Smooth muscle cell (in vitro differentiated cells): ENCODE data around the gene CYP2B6. TPM values are rescaled to one million over a fixed set of nuclear protein-coding genes. Genes with fewer than 3 reads are reported as not detected.

Experiments
- DNase-seq: peaks from one replicate; lab custom pipeline; 2025; ENCODE audit not compliant: unreplicated experiment; lab: John Stamatoyannopoulos, UW
- H2AFZ ChIP-seq: fragments of 200-600 bp; sonication (generic); 2 replicates; pipeline ENCODE4 v1.6.0; 2016; ENCODE audit warnings: antibody characterized with exemption, low read depth, mild to moderate bottlenecking
- H3F3A ChIP-seq: fragments of 200-600 bp; sonication (generic); 2 replicates; pipeline ENCODE4 v1.6.0; 2017; ENCODE audit warnings: antibody characterized with exemption, low read depth
- H3K27ac ChIP-seq: fragments of 200-600 bp; sonication (generic); 2 replicates; pipeline ENCODE4 v1.5.1; 2016; ENCODE audit warnings: low read depth, mild to moderate bottlenecking
- H3K27me3 ChIP-seq: fragments of 200-600 bp; sonication (generic); 2 replicates; pipeline ENCODE4 v1.6.1; 2016; ENCODE audit warnings: low read depth, mild to moderate bottlenecking
- H3K36me3 ChIP-seq: fragments of 200-600 bp; sonication (generic); 2 replicates; pipeline ENCODE4 v1.5.1; 2016; ENCODE audit warnings: low read depth
- H3K4me1 ChIP-seq: fragments of 200-600 bp; sonication (generic); 2 replicates; pipeline ENCODE4 v1.5.1; 2016; ENCODE audit warnings: low read depth
- H3K4me2 ChIP-seq: fragments of 200-600 bp; sonication (generic); 2 replicates; pipeline ENCODE4 v1.6.0; 2016; ENCODE audit warnings: mild to moderate bottlenecking
- H3K4me3 ChIP-seq: fragments of 200-600 bp; sonication (generic); 2 replicates; pipeline ENCODE4 v1.5.1; 2016; ENCODE audit warnings: mild to moderate bottlenecking
- H3K79me2 ChIP-seq: fragments of 200-600 bp; sonication (generic); 2 replicates; pipeline ENCODE4 v1.6.0; 2016; ENCODE audit warnings: low read depth, mild to moderate bottlenecking
- H3K9ac ChIP-seq: fragments of 200-600 bp; sonication (generic); 2 replicates; pipeline ENCODE4 v1.6.0; 2016; ENCODE audit warnings: low read depth
- H3K9me3 ChIP-seq: fragments of 200-600 bp; sonication (generic); replicated peaks from 2 replicates; pipeline ENCODE4 v1.5.1; 2016; ENCODE audit warnings: low read depth
- H4K20me1 ChIP-seq: fragments of 200-600 bp; sonication (generic); 2 replicates; pipeline ENCODE4 v1.6.0; 2016; ENCODE audit warnings: low read depth
- WGBS: methylation state at CpG from one replicate; pipeline ENCODE4 v1.1.7; 2016; ENCODE audit warnings: low lambda C conversion rate; 5-methylcytosine and 5-hydroxymethylcytosine counted together
- polyA plus RNA-seq: library from polyadenylated mRNA; unstranded; fragments of >200 nt; fragmentation: Nextera tagmentation; extraction: Ambion mirVana; gene quantifications from 2 replicates; pipeline ENCODE4 v1.2.1, GENCODE V29; 2016
- total RNA-seq: library from RNA; depleted of rRNA; stranded (reverse); fragments of >200 nt; gene quantifications from 2 replicates; pipeline ENCODE4 v1.2.3, GENCODE V29; 2014
- TF ChIP-seq, protein P1 (sequence below): fragments of 200-600 bp; sonication (generic); IDR thresholded peaks from 2 replicates; pipeline ENCODE4 v1.5.1; 2017; ENCODE audit warnings: borderline replicate concordance, mild to moderate bottlenecking, antibody characterized with exemption; ENCODE audit not compliant: insufficient read depth, poor library complexity, severe bottlenecking

Gene CYP2B6
- total RNA-seq (not detected in 2 replicates), polyA plus RNA-seq (not detected in 2 replicates)

GRCh38 chr19:40990972-40991381, at the start of gene CYP2B6:
CYP2B6 (plus strand) TSS chr19:40991282; CDS start chr19:40991306, 24 bp downstream.
- no peak within 1 kb of the TSS for H3K27ac ChIP-seq
- H3K79me2 ChIP-seq = no peaks in the 10 kb centered on the region
- no peak within 1 kb of the TSS for H3K9ac ChIP-seq
- no peaks in the 10 kb centered on the region for H3K27me3 ChIP-seq
- no peaks in the 10 kb centered on the region for H4K20me1 ChIP-seq
- H3F3A ChIP-seq = no peaks in the 10 kb centered on the region
- TF ChIP-seq, protein P1, sequence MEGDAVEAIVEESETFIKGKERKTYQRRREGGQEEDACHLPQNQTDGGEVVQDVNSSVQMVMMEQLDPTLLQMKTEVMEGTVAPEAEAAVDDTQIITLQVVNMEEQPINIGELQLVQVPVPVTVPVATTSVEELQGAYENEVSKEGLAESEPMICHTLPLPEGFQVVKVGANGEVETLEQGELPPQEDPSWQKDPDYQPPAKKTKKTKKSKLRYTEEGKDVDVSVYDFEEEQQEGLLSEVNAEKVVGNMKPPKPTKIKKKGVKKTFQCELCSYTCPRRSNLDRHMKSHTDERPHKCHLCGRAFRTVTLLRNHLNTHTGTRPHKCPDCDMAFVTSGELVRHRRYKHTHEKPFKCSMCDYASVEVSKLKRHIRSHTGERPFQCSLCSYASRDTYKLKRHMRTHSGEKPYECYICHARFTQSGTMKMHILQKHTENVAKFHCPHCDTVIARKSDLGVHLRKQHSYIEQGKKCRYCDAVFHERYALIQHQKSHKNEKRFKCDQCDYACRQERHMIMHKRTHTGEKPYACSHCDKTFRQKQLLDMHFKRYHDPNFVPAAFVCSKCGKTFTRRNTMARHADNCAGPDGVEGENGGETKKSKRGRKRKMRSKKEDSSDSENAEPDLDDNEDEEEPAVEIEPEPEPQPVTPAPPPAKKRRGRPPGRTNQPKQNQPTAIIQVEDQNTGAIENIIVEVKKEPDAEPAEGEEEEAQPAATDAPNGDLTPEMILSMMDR = no peak
- no peaks in the 10 kb centered on the region for H3K36me3 ChIP-seq
- H2AFZ ChIP-seq = no peak within 1 kb of the TSS
- WGBS = 100% methylated on average over 2 of the region's 2 CpGs
- no peak for DNase-seq
- H3K4me2 ChIP-seq = no peak within 1 kb of the TSS
- H3K9me3 ChIP-seq = no peaks in the 10 kb centered on the region
- H3K4me1 ChIP-seq = no peaks in the 10 kb centered on the region
- H3K4me3 ChIP-seq = no peak within 1 kb of the TSS

DNA sequence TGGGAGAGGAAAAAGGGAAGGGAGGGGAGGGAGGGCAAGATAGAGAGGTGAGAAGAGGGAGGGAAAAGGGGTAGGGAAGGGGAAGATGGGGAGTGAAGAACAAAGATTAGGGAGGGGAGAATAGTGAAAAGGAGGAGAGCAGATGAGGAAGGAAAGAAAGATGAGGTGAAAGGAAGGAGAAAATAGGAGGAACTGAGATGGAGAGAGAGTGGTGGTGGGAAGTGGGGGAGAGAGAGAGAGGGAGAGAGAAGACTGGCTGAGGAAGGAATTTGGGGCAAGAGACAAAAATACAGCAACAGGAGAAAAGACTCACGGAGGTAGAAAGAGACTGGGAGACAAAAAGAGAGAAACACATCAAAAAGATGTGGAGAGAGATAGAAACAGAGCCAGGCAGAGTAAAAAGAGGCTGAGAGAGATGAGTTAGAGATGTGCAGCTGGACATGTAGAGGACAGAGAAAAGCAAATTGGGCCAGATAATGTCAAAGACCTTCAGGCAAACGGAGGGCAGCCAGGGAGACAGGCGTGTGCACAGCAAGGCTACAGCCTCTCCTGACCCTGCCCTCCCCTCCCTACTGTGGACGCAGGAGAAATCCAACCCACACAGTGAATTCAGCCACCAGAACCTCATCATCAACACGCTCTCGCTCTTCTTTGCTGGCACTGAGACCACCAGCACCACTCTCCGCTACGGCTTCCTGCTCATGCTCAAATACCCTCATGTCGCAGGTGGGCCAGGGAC, 49.4 kb upstream of the CYP2B6 start:
- Histone ChIP-seq H3K27me3 (no peaks in the 10 kb centered on the region), H3K9me3 (no peaks in the 10 kb centered on the region), H3F3A (no peaks in the 10 kb centered on the region), H3K4me2 (no peak overlapping the region), H3K79me2 (no peaks in the 10 kb centered on the region), H2AFZ (no peak overlapping the region), H3K9ac (no peak overlapping the region), H3K27ac (no peak overlapping the region), H3K36me3 (no peaks in the 10 kb centered on the region), H4K20me1 (no peaks in the 10 kb centered on the region), H3K4me1 (no peaks in the 10 kb centered on the region), H3K4me3 (no peak overlapping the region)
- TF ChIP-seq, protein P1 = no peak
- no peak for DNase-seq
- WGBS = 92% methylated on average over 9 of the region's 9 CpGs

- H3F3A ChIP-seq = no peaks in the 10 kb centered on the region
- H3K27ac ChIP-seq = no peak overlapping the region
- H4K20me1 ChIP-seq = no peaks in the 10 kb centered on the region
- no peak for DNase-seq
- H3K9me3 ChIP-seq = no peaks in the 10 kb centered on the region
- H3K4me3 ChIP-seq = no peak overlapping the region
- no peak overlapping the region for H3K9ac ChIP-seq
- no peak overlapping the region for H3K4me2 ChIP-seq
- no peaks in the 10 kb centered on the region for H3K4me1 ChIP-seq
- H3K27me3 ChIP-seq = no peaks in the 10 kb centered on the region
- H2AFZ ChIP-seq = no peak overlapping the region
- no peaks in the 10 kb centered on the region for H3K36me3 ChIP-seq
- 55% methylated on average over 2 of the region's 2 CpGs for WGBS
- H3K79me2 ChIP-seq = no peaks in the 10 kb centered on the region
- TF ChIP-seq, protein P1 = no peak
Measured at GRCh38 chr19:40945645-40946044, 45.4 kb upstream of the CYP2B6 start.

- Histone ChIP-seq H3K27me3 (no peaks in the 10 kb centered on the region), H3F3A (no peaks in the 10 kb centered on the region), H3K36me3 (no peaks in the 10 kb centered on the region), H3K4me2 (no peak overlapping the region), H3K9ac (no peak overlapping the region), H3K27ac (no peak overlapping the region), H3K4me1 (no peaks in the 10 kb centered on the region), H4K20me1 (no peaks in the 10 kb centered on the region), H3K79me2 (no peaks in the 10 kb centered on the region), H3K4me3 (no peak overlapping the region), H3K9me3 (no peaks in the 10 kb centered on the region), H2AFZ (no peak overlapping the region)
- TF ChIP-seq, protein P1 = no peak
- DNase-seq = no peak
- WGBS = 77% methylated on average over 2 of the region's 2 CpGs
Measured at GRCh38 chr19:40947114-40947513, 44.0 kb upstream of the CYP2B6 start.
